ENCODE data around the gene COPRS. TPM values are rescaled to one million over a fixed set of nuclear protein-coding genes. Genes with fewer than 3 reads are reported as not detected.

The COPRS gene
- total RNA-seq, 1 experiment from 2014 or later = 46.8 TPM

- no peak for DNase-seq (ENCODE audit: unreplicated experiment)
- BruUV-seq (replicated peaks) = no TSS peak
- POLR2A ChIA-PET = interaction anchor here (0.5 to 1.8 kb wide), 6 partner anchors 12 to 422 kb away, joined by 4 to 10 read pairs (median 4); partner anchors contain the start of gene UTP6
- no peak overlapping the region for H3K27ac Mint-ChIP-seq (ENCODE audit: low read depth, unreplicated experiment)
- peak overlapping the region; percentile 51 for H3K4me3 Mint-ChIP-seq (ENCODE audit: unreplicated experiment)
- TF ChIP-seq CTCF (IDR thresholded peaks at IDR 0.05; ENCODE audit: unreplicated experiment) = no peak
- CTCF ChIA-PET = interaction anchor here (0.8 to 2.2 kb wide), 3 partner anchors 10 to 42 kb away, joined by 3 to 10 read pairs (median 3); partner anchors contain the start of gene UTP6
- H3K9me3 Mint-ChIP-seq (ENCODE audit: unreplicated experiment) = no peaks in the 10 kb centered on the region
- peaks cover 49% of the 10 kb centered on the region for H3K36me3 Mint-ChIP-seq (ENCODE audit: insufficient read depth, unreplicated experiment)
- peaks cover 25% of the 10 kb centered on the region for H3K4me1 Mint-ChIP-seq (ENCODE audit: insufficient read depth, unreplicated experiment)
- intact Hi-C loops (cut with micrococcal nuclease) = no loop called here
- H3K27me3 Mint-ChIP-seq (ENCODE audit: insufficient read depth, unreplicated experiment) = no peaks in the 10 kb centered on the region
These were observed 504 bp upstream of the COPRS start for GRCh38 chr17:31859487-31860008.

- intact Hi-C loops (cut with micrococcal nuclease) = no loop called here
- H3K36me3 Mint-ChIP-seq (ENCODE audit: insufficient read depth, unreplicated experiment) = peaks cover 49% of the 10 kb centered on the region
- peaks cover 25% of the 10 kb centered on the region for H3K4me1 Mint-ChIP-seq (ENCODE audit: insufficient read depth, unreplicated experiment)
- no peak overlapping the region for H3K27ac Mint-ChIP-seq (ENCODE audit: low read depth, unreplicated experiment)
- H3K9me3 Mint-ChIP-seq (ENCODE audit: unreplicated experiment) = no peaks in the 10 kb centered on the region
- peak overlapping the region; percentile 68 for H3K4me3 Mint-ChIP-seq (ENCODE audit: unreplicated experiment)
- POLR2A ChIA-PET = interaction anchor here (0.6 to 1.8 kb wide), 9 partner anchors 8 to 421 kb away, joined by 3 to 5 read pairs (median 3); partner anchors contain the start of gene UTP6
- TF ChIP-seq CTCF (IDR thresholded peaks at IDR 0.05; ENCODE audit: unreplicated experiment) = no peak
- DNase-seq (ENCODE audit: unreplicated experiment) = no peak
- CTCF ChIA-PET = interaction anchor here (0.9 to 1.1 kb wide), 3 partner anchors 300 to 421 kb away, joined by 3 read pairs; no protein-coding TSS in a partner anchor
- no peaks in the 10 kb centered on the region for H3K27me3 Mint-ChIP-seq (ENCODE audit: insufficient read depth, unreplicated experiment)
- TSS peak; percentile 29 for BruUV-seq (replicated peaks)
These were observed 963 bp downstream of the COPRS start for GRCh38 chr17:31857920-31858641.

- no peak overlapping the region for H3K4me3 Mint-ChIP-seq (ENCODE audit: unreplicated experiment)
- peaks cover 46% of the 10 kb centered on the region for H3K36me3 Mint-ChIP-seq (ENCODE audit: insufficient read depth, unreplicated experiment)
- CTCF ChIA-PET = interaction anchor here (0.5 to 3.6 kb wide), 4 partner anchors 14 to 420 kb away, joined by 3 to 18 read pairs (median 4); no protein-coding TSS in a partner anchor
These were observed 2.3 kb downstream of the COPRS start for GRCh38 chr17:31856750-31857149.

More at GRCh38 chr17:31856750-31857149, 2.3 kb downstream of the COPRS start:
- Mint-ChIP-seq H3K27me3 (ENCODE audit: insufficient read depth, unreplicated experiment) (no peaks in the 10 kb centered on the region), H3K27ac (ENCODE audit: low read depth, unreplicated experiment) (no peak overlapping the region), H3K4me1 (ENCODE audit: insufficient read depth, unreplicated experiment) (peaks cover 25% of the 10 kb centered on the region), H3K9me3 (ENCODE audit: unreplicated experiment) (no peaks in the 10 kb centered on the region)
- TF ChIP-seq CTCF (IDR thresholded peaks at IDR 0.05; ENCODE audit: unreplicated experiment) = no peak
- no peak for DNase-seq (ENCODE audit: unreplicated experiment)
- intact Hi-C loops (cut with micrococcal nuclease) = no loop called here
- BruUV-seq (replicated peaks) = no TSS peak
- POLR2A ChIA-PET = interaction anchor here (0.7 to 0.9 kb wide), 3 partner anchors 10 to 15 kb away, joined by 3 read pairs; no protein-coding TSS in a partner anchor

All from MCF 10A (cell line).